Amygdala (tissue), 56 donors: Measurements from ENCODE around the gene LAMA2.
"Not testable (repeated sequence)": the region's sequence is repeated elsewhere in the genome, so short reads cannot be mapped to it uniquely, and the experiment has no call there.

Experiments used
- DNase-seq, 56 donors: peaks; one replicate each; lab custom pipeline; 2025; lab: John Stamatoyannopoulos, UW

Gene LAMA2

GRCh38 chr6:129111853-129112252 lies 228.9 kb downstream of the LAMA2 start:
- DNase-seq = no peak

- DNase-seq = no peak
Observed at GRCh38 chr6:129112591-129112990, 229.7 kb downstream of the LAMA2 start.

- no peak for DNase-seq
Observed at GRCh38 chr6:129113637-129114036, 230.7 kb downstream of the LAMA2 start.

- DNase-seq = no peak
Observed at GRCh38 chr6:129114636-129115391, 231.9 kb downstream of the LAMA2 start.

GRCh38 chr6:129115471-129115870 lies 232.5 kb downstream of the LAMA2 start:
- no peak for DNase-seq

GRCh38 chr6:129117355-129117754 lies 234.4 kb downstream of the LAMA2 start:
- DNase-seq = no peak

GRCh38 chr6:129120856-129121638 lies 238.1 kb downstream of the LAMA2 start:
- DNase-seq = no peak

GRCh38 chr6:129124347-129124746 lies 241.4 kb downstream of the LAMA2 start:
- no peak for DNase-seq

- DNase-seq = no peak
Observed at GRCh38 chr6:129130106-129130505, 247.2 kb downstream of the LAMA2 start.

- DNase-seq = peak in 2 of 56 donors; percentile 5 to 23
Observed at GRCh38 chr6:129130959-129131681, 248.2 kb downstream of the LAMA2 start.

GRCh38 chr6:129133770-129134192 lies 250.8 kb downstream of the LAMA2 start:
- no peak for DNase-seq

- peak in 14 of 56 donors; percentile 2 to 50 (median 12) for DNase-seq
Observed at GRCh38 chr6:129134535-129134934, 251.6 kb downstream of the LAMA2 start.

GRCh38 chr6:129135451-129135850 lies 252.5 kb downstream of the LAMA2 start:
- no peak for DNase-seq

- DNase-seq = no peak
Observed at GRCh38 chr6:129136751-129137150, 253.8 kb downstream of the LAMA2 start.

- no peak for DNase-seq
Observed at GRCh38 chr6:129138739-129139405, 255.9 kb downstream of the LAMA2 start.

- no peak for DNase-seq
Observed at GRCh38 chr6:129140526-129140925, 257.6 kb downstream of the LAMA2 start.

- no peak for DNase-seq
Observed at GRCh38 chr6:129141499-129141898, 258.6 kb downstream of the LAMA2 start.

- no peak for DNase-seq
Observed at GRCh38 chr6:129146902-129147301, 264.0 kb downstream of the LAMA2 start.

- DNase-seq = no peak
Observed at GRCh38 chr6:129150507-129150906, 267.6 kb downstream of the LAMA2 start.

GRCh38 chr6:129153257-129153656 lies 270.3 kb downstream of the LAMA2 start:
- DNase-seq = no peak

- not testable (repeated sequence) for DNase-seq
Observed at GRCh38 chr6:129159242-129159641, 276.3 kb downstream of the LAMA2 start.
